GM21786 (cell line): ENCODE data around the gene ASPHD2.
A peak's percentile ranks its signal among the peaks of the same experiment; 100 is the strongest.
"Not testable (repeated sequence)": the region's sequence is repeated elsewhere in the genome, so short reads cannot be mapped to it uniquely, and the experiment has no call there.

Experiments used
- ATAC-seq: cut with Tn5 transposase; IDR thresholded peaks from one replicate; pipeline ENCODE4 v1.9.1; 2021; ENCODE audit not compliant: unreplicated experiment

The ASPHD2 gene, protein sequence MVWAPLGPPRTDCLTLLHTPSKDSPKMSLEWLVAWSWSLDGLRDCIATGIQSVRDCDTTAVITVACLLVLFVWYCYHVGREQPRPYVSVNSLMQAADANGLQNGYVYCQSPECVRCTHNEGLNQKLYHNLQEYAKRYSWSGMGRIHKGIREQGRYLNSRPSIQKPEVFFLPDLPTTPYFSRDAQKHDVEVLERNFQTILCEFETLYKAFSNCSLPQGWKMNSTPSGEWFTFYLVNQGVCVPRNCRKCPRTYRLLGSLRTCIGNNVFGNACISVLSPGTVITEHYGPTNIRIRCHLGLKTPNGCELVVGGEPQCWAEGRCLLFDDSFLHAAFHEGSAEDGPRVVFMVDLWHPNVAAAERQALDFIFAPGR

DNA sequence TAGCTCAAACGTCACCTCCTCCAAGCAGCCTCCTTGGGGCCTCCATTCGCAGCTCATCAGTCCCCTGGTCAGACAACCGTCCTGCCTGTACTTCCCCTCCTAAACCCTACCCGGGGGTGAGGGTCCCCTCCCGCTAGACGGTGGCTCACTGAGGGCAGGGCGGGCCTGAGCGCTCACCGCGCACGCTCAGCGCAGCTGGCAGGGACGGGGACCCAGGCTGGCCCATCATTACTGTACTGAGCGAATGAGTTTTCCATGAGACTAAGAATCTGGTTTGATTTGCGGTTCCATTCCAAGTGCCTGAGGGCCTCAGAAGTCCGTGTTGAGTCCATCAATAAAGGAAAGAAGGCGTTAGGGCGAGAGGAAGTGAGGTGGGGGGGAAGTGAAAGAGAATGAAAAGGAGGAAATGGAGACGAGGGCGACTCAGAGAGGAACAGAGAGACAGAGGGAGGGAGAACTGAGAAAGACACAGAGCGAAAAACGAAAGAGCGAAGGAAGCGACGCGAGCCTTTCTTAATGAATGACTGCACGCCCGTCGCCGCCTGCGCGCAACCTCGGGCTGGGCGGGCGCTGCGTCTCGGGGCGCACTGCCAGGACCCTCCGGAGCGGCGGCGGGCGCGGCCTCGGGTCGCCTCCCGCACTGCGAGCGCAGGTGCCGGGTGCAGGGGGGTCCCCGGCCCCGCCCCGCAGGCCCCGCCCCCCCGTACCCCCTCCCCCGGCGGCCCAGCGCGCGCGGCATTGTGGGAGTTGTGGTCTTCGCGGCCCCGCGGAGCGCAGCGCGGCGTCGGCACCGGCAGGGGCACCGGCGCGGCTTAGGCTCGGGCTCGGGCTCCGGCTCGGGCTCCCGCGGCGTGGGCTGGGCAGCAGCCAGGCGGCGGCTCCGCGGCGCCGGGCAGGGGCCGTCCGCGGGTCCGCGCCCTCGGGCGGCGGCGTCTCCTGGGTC, at the start of gene ASPHD2:
ASPHD2 (plus strand) TSS at position 746 of the 943 bp plus-strand sequence. CDS start 4,356 bp downstream, outside the sequence.
- ATAC-seq = peak; percentile 56

DNA sequence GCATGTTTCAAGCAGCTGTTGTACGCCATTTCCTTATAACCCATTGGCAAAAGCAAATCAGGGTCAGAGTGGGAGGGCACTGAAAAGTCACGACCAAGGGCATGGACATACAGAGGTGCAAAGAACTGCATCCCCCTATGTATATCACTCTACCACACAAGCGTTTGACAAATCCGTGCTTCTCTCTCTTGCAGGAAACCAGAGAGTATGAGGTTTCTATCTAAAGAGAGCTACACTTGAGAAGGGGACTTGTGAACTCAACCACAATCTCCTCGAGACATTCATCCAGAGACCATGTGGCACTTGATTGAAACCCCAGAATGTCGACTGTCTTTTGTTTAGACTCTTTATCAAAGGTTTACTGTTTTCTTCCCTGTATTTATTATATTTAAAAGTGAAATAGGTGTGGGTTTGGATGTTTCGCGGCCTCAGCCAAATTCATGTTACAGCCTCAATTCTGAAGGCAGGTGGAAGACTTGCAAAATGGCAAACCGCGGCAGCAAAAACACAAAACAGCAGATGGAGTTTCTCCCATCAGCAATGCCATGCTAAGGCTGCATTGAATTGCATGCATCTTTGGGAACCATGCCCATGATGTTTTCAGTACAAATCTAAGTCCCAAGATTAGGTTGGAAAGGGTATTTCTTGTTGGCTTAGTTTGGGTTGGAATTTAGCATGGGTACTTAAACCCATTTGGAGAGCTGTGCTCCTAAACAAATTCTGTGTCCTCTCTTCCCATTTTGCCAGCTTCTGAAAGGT, 48.8 kb upstream of the ASPHD2 start:
- ATAC-seq = no peak

DNA sequence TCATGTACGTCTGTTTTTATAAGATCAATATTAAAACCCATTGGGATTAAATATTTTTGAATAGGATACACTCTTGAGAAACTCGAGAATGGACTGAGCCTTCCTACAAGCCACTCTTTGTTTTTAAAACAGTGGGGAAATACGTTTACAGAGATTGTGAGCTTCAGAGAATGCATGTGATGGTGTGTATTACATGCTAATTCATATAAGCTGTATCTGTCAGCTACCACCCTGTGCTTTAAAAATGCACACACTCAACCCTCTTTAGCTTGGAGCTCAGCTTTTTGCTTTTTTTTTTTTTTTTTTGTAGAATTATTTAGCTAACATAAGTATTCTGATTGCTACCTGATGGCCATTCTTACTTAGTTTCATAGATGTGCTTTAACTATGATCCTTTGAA, 46.3 kb upstream of the ASPHD2 start:
- no peak for ATAC-seq

DNA sequence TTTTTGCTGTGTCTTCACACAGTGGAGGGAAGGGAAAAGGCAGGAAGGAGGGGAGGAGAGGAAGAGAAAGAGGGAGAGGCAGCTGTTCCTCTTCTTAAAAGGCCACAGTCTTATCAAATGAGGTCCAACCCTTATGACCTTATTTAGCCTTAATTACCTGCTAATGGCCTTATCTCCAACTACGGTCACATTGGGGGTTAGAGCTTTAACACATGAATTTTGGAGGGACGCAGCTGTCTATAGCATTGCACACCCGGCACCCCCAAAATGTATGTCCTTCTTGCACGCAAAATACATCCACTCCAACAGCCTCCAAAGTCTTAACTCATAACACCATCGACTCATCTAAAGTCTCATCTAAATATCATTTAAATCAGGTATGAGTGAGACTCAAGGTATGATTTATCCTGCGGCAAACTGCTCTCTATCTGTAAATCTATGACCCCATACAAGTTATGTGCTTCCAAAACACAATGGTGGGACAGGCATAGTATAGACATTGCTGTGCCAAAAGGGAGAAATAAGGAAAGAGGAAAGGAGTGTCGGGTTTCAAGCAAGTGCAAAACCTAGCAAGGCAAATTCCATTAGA, 45.0 kb upstream of the ASPHD2 start:
- no peak for ATAC-seq

DNA sequence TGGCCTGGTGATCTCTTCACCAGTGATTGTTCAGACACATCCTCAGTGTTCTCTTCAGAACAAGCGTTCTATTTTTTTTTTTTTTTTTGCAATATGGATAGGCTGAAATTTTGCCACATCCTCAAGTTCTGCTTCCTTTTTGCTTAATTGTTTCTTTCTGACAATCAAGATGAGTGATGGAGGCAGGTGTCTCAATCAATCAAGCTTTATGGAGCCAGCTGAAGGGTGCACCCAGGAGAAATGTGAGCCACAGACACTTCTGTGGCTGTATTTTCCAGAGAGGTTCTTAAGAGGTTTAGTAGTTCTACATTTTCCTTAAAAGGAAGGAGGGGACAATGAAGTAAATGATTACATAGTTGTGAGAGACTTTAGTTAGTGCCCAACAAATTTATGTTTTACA, 43.9 kb upstream of the ASPHD2 start:
- ATAC-seq = no peak

DNA sequence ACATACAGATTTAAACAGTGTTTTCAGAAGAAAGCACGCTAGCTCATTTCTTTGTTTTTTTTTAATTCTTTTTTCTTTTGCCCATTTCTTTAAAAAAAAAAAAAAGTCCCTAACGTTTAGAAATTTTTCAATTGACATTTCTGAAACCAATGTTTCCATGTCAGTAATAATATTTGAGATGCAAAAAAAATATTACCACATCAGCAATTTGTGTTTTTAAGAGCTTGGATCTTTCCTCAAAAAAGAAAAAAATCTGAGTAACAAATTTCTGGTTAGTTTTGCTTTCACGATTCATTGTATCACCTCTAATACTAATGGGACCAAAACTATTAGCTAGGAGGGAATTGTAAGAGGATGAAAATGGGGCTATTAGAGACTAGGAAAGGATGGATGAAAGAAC, 39.9 kb upstream of the ASPHD2 start:
- ATAC-seq = no peak

DNA sequence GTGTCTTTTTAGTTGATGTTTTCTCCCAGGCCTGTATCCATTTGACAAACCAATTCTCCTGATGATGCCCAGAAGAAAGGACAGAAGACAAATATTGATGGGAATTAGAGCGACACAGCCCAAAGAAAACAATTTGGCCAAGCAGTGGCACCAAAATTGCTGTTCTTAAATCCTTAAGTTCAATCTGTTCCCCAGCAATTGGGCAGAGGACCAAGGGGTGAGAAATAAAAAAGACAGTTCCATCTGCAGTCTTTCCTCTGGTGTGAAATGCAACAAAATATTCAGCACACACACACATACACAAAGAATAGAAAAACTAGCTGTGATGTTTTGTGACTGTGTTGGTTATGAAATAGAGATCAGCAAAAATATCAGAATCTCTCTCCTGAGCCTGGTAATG, 38.0 kb upstream of the ASPHD2 start:
- no peak for ATAC-seq

DNA sequence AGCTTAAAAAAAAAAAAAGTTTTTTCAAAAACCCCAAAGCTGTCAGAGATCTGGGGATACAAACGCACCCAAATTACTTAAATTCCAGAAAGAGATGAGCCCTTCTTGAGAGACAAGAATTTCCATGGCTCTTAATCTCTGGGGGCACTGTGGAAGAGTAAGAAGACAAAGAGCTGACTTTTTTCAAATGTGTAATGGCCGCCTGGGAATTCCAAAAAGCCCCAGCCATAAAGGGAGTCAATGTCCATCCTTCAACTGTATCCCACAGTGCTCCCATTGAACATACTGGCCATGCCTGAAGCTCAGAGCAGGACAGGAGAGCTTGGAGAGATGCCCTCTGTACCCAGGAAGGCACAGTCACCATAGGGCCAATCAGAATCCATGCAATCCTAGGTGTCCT, 37.4 kb upstream of the ASPHD2 start:
- ATAC-seq = no peak

DNA sequence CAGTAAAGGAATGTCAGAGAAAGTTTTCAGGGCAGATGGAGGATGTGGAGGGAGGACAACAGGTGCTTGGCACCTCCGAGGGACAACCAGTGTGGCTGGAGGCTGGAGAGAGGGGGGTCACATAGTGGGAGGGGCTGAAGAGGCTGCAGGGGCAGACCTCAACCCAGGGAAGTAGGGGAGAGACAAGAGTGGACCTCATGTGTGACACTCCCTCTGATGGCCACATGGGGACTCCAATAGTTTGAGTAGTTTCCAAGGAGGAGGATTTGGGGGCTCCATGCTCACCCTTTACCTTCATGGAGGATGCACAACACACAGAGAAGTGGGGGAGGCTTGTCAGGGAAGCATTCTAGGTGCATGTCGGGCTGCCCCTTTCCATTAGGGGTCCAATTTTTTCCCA, 35.1 kb upstream of the ASPHD2 start:
- no peak for ATAC-seq

DNA sequence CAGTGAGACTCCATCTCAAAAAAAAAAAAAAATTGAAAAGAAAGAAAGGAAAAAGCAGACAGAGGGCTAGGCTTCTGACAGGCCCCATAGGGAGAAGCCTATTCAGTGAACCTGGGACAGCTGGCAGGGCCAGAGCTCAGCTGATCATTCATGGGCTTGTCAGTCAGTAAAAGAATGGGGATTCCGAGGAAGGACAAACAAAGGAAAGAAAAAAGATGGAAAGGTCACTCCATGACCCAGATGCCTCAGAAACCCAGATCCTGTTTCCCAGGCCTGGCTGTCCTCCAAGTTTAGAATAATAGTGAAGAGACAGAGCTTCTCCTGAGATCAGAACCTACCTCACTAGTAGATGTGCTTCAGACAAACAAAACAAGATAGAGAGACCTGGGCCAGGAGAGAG, 34.3 kb upstream of the ASPHD2 start:
- no peak for ATAC-seq

DNA sequence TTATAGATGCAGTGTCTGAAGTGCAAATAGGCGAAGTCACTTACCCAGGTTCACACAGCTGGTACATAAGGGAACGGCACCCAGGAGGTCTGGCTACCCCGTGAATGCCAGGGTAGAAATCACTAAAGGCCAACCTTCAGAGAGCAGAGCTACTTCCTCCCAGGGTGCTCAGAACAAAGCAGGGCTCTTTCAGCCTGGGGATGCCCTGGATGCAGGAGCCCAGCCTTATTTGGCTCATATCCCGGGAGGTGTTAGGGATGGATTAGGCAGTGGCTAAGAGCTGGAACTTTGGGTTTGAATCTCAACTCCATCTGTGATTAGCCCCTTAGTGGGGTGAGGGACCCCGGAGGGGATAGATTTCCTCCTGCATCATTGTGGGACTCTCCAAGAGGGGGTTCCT, 33.1 kb upstream of the ASPHD2 start:
- no peak for ATAC-seq

DNA sequence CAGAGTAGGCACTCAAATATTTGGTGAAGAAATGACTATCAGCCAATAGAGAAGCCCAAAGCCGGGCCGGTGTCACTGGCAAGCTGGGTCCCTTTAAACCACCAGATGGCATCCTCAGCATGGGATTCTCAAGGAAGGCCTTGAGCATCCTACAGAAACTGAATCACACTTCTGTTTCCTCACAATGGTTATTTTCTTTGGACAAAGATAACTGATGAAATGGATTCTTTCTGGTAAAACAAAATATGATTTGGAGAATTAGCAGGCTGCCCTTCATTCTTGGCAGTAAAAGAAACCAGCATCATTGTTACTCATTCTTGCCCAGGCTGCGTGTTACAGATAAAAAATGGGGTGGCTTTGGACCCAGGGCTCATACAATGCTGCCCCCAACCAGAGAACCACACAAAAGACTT, 30.3 kb upstream of the ASPHD2 start:
- no peak for ATAC-seq

DNA sequence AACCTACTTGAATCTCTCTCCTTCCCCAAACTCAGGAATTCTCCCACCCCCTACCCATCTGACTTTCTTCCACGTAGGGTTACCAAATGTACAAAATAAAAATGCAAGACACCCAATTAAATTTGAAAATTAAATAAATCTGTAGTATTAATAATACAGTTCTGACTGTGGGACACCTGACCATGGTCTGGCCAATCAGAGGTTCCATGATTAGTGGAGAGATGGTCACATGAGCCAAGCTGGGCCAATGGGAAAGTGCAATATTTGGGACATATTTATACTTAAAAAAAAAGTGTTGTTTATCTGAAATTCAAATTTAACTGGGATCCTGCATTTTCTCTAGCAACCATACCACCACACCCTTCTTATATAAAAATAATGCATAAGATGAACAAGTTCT, 29.8 kb upstream of the ASPHD2 start:
- no peak for ATAC-seq

DNA sequence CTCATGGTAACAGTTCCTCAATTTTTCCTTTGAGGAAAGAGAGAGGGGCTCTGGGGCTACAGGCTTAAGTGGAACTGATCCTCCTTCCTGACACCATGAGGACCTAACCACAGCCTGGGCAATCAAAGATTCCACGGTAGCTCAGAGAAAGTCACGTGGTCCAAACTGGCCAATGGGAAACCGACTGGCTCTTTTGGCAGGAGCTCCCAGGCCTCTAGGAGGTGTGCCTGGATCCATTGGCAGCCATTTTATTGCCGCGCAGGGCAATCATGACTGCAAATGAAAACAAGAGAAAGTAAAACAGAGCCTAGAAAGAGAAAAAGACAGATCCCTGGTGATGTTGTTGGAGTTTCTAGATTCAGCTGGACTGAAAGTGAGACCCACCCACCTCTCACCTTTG, 27.3 kb upstream of the ASPHD2 start:
- no peak for ATAC-seq

DNA sequence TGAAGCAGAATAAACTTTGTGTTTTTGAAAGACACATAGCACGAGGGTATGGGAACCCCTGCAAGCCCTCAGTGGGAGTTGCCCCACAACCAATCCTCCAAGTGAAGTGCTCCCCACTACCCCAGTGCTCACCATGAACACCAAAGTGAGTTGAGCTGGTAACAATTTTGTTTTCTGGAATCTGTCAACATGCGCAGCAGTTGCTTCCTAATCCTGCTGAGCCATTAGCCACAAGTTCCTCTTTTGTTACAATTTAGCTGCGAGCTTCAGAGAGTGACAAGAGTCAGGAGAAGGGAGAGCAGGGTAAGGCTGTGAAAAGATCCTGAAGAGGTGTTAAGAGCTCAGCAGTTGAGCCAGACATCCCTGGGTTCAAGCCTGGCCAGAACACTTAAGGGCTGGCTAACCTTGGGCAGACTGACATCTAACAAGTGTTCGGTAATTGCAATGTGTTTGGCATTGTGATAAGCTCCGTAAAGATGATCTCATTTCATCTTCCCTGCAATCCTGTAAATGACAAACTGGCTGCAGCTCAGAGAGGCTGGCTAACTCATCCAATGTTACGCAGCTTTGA, 24.1 kb upstream of the ASPHD2 start:
- no peak for ATAC-seq

DNA sequence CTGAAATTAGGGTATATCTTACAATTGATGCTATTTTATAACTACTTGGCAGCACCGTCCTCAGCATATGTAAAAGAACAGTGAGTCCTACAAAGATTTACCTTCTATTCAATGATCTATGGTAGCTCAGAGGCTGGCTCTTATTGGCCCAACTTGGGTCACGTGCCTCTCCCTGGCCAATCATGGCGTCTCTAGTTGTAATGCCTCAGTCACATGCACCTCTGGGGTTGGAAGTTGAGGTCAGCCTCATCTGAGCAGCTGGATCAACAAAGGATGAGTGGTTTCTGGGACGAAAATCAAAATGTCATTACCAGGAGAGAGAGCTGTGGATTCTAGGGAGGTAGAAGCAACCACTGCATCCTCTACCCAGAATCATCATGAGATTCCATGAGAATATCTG, 22.9 kb upstream of the ASPHD2 start:
- no peak for ATAC-seq

DNA sequence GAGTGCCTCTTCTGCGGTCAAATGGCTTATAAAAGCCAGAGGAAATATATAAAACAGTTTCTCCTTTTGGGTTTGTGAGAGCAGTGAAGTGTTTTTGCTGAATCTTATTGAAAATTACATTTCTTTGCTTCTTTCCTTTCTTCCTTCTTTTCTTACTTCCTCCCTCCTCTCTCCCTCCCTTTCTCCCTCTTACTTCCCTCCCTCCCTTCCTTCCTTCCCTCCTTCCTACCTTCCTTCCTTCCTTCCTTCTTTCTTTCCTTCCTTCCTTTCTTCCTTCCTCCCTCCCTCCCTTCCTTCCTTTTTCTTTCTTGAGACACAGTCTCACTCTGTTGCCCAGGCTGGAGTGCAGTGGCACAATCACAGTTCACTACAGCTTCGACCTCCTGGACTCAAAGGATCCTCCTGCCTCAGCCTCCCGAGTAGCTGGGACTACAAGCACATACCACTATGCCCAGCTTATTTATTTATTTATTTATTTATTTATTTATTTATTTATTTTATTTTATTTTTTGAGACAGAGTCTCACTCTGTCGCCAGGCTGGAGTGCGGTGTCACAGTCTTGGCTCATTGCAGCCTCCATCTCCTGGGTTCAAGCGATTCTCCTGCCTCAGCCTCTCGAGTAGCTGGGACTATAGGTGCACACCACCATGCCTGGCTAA, 20.4 kb upstream of the ASPHD2 start:
- not testable (repeated sequence) for ATAC-seq

DNA sequence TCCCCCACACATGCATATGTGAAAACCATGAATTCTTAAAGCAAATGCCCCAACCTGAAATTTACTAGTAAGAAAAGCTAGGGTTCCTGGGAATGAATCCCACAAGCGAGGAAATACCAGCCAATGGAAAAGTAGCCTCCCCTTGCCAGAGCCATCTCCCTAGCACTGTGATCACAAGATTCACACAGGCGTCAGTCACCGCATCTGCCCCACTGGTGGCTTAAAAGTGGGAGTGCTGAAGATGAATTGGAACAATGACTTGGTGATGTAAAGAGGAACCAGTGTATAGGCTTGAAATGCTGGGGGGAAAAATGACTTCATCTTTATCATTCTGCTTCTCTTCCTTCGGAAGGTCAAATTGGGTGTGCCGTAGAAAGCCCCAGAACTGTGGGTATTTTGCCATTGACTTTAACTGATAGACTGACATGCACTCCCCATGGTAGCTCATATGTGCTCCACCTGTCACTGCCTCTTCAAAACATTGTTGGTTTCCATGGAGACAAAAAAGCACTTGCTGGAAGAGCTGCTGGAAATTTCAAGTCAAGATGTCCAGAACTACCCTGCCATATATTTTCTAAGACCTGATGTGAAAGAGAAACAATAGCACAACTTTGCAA, 19.2 kb upstream of the ASPHD2 start:
- no peak for ATAC-seq

DNA sequence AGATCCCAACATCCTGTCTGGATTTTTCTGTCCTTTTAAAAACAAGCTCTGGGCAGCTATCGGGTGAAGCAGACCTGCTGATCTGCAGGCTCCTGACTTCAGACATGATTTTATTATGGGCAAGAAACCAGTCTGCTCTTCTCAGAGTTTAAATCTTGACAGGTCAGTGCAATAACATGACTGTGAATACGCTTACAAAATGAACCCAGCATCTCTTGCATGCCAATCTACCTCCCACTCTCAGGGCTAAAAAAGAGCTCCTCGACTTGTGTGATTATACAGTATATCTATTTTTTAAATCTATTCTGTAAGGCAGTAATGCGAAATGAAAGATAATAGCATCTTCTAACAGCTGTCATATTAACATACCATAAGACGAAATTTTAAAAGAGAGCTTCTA, 18.7 kb upstream of the ASPHD2 start:
- no peak for ATAC-seq

DNA sequence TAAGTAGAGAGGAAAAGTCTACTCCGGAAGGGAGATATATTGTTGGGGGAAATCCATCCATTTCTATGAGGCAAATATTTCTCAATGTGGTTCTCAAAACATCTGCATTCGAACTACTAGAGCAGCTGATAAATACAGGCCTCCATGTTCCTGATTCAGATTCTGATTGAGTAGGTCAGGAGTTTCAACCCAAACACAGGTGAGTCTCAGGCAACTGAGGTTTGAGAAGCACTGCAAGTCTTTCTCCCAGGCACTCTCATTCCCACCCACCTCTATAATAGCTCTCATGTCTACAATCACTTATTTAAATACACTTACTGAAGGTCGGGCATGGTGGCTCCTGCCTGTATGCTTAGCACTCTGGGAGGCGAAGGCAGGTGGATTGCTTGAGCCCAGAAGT, 14.7 kb upstream of the ASPHD2 start:
- ATAC-seq = no peak
